WTC11 (cell line): Measurements from ENCODE around the gene MAPKAP1. TPM values are rescaled to one million over a fixed set of nuclear protein-coding genes. Genes with fewer than 3 reads are reported as not detected.

ENCODE experiments used
- ATAC-seq: fragments of 200-7000 bp; cut with Tn5 transposase; 2 replicates; pipeline ENCODE4 v1.10.0; 2021; ENCODE audit warnings: mild to moderate bottlenecking, moderate library complexity
- CTCF ChIA-PET: fragments of 300-600 bp; sonication (Branson Sonifier 250); formaldehyde crosslinking; loops from one replicate; lab custom pipeline; 2021; ENCODE audit warnings: antibody characterized with exemption; lab: Charles Lee
- POLR2A ChIA-PET: fragments of 350-600 bp; sonication (Branson Sonifier 250); formaldehyde crosslinking; loops from one replicate; lab custom pipeline; 2021; ENCODE audit warnings: antibody characterized with exemption; lab: Charles Lee
- DNase-seq: peaks from one replicate; pipeline ENCODE4 v3.0.0; 2021; ENCODE audit warnings: low spot score
- H3K27ac Mint-ChIP-seq: 2 replicates; pipeline ENCODE4 v1.8.0; 2021; ENCODE audit warnings: mixed read lengths
- H3K27me3 Mint-ChIP-seq: 2 replicates; pipeline ENCODE4 v1.8.0; 2021; ENCODE audit warnings: low read depth, mild to moderate bottlenecking, moderate library complexity, mixed read lengths
- H3K36me3 Mint-ChIP-seq: 2 replicates; pipeline ENCODE4 v1.8.0; 2021; ENCODE audit warnings: mixed read lengths
- H3K4me1 Mint-ChIP-seq: 2 replicates; pipeline ENCODE4 v1.8.0; 2022; ENCODE audit warnings: mixed read lengths
- H3K4me3 Mint-ChIP-seq: 2 replicates; pipeline ENCODE4 v1.8.0; 2021; ENCODE audit warnings: mild to moderate bottlenecking, moderate library complexity, mixed read lengths
- H3K9me3 Mint-ChIP-seq: 2 replicates; pipeline ENCODE4 v1.8.0; 2021; ENCODE audit warnings: mixed read lengths
- ATF3 ChIP-seq: sonication (generic); formaldehyde crosslinking; conservative IDR thresholded peaks from 2 replicates; pipeline ENCODE4 v1.8.1; 2022; ENCODE audit warnings: mild to moderate bottlenecking, missing genetic modification reagents
- CBFB ChIP-seq: sonication (generic); formaldehyde crosslinking; IDR thresholded peaks from 2 replicates; pipeline ENCODE4 v1.8.1; 2022; ENCODE audit warnings: mild to moderate bottlenecking, low read depth, missing genetic modification reagents
- CDX4 ChIP-seq: fragments of 250-450 bp; sonication (Bioruptor Pico); IDR thresholded peaks from 2 replicates; pipeline ENCODE4 v1.9.0; 2021; ENCODE audit warnings: moderate library complexity, mild to moderate bottlenecking, inconsistent platforms, borderline replicate concordance
- CREB1 ChIP-seq: sonication (generic); formaldehyde crosslinking; IDR thresholded peaks from 2 replicates; pipeline ENCODE4 v1.8.0; 2023; ENCODE audit warnings: mild to moderate bottlenecking, missing genetic modification reagents
- E2F4 ChIP-seq: sonication (generic); formaldehyde crosslinking; IDR thresholded peaks from 2 replicates; pipeline ENCODE4 v1.8.1; 2022; ENCODE audit warnings: low read depth, mild to moderate bottlenecking, moderate library complexity, missing genetic modification reagents, borderline replicate concordance
- GABPB1 ChIP-seq: sonication (generic); formaldehyde crosslinking; IDR thresholded peaks from 2 replicates; pipeline ENCODE4 v1.8.1; 2023; ENCODE audit warnings: mild to moderate bottlenecking, missing genetic modification reagents
- NR2C2 ChIP-seq: sonication (generic); formaldehyde crosslinking; IDR thresholded peaks from 2 replicates; pipeline ENCODE4 v1.8.0; 2022; ENCODE audit warnings: mild to moderate bottlenecking, missing genetic modification reagents
- PRDM15 ChIP-seq: sonication (generic); formaldehyde crosslinking; IDR thresholded peaks from 2 replicates; pipeline ENCODE4 v1.8.0; 2022; ENCODE audit warnings: missing genetic modification reagents
- TEAD1 ChIP-seq: sonication (generic); formaldehyde crosslinking; IDR thresholded peaks from 2 replicates; pipeline ENCODE4 v1.8.0; 2022; ENCODE audit warnings: mild to moderate bottlenecking, missing genetic modification reagents
- ZNF423 ChIP-seq: fragments of 250-450 bp; sonication (Bioruptor Pico); IDR thresholded peaks from 2 replicates; pipeline ENCODE4 v2.1.2; 2022; ENCODE audit warnings: mild to moderate bottlenecking, moderate library complexity
- total RNA-seq: library from RNA; stranded (reverse); gene quantifications from 3 replicates; pipeline ENCODE4 v1.2.3, GENCODE V29; 2021
- TF ChIP-seq, protein P1 (sequence below): fragments of 250-450 bp; sonication (Bioruptor Pico); IDR thresholded peaks from 2 replicates; pipeline ENCODE4 v1.8.0; 2021; ENCODE audit warnings: mild to moderate bottlenecking
- TF ChIP-seq, protein P2 (sequence below): sonication (generic); formaldehyde crosslinking; IDR thresholded peaks from 2 replicates; pipeline ENCODE4 v1.8.1; 2023; ENCODE audit warnings: mild to moderate bottlenecking, missing genetic modification reagents

The MAPKAP1 gene
- total RNA-seq, 1 experiment from 2014 or later: 111 TPM

GRCh38 chr9:125494653-125494915 lies 212.4 kb downstream of the MAPKAP1 start (continued):
- no peak for TF ChIP-seq E2F4 (CRISPR knock-in tag)

DNA sequence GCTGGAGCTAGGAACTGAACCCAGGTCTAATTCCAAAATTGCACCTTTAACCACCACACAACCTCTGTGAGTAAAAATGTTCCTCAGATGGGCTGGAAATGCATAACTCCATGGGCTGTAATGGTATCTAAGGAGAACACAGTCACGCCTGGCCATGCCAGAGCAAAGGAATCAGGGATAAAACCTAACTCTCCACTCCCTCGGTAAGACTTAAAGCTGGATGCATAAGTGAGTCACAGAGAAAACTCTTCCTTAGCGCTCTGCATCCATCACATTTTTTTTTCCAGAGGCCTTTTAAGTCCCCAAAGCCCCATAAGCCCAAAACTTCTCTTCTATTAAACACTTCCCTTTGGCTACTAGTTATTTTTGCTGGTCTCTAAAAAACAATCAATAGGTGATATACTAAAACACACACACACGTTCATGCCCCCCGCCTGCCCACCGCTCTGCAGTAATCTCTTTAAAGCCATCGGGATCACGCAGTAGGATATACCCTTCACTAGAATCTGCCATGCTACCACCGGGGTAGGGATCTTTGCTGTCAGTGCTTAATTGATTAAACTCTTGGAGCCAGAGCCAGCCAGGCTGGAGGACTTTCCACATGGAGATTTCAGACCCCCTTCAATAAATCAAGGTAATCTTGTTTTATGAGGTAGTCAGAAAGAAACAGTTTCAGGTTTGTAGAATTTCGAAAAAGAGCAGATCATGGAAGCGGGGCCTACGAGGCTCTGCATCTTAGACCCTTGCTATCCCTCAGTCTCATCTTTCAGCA lies 212.9 kb downstream of the MAPKAP1 start:
- Mint-ChIP-seq H3K36me3 (no peaks in the 10 kb centered on the region), H3K27ac (no peak overlapping the region), H3K9me3 (no peaks in the 10 kb centered on the region), H3K4me1 (peaks cover 46% of the 10 kb centered on the region), H3K27me3 (no peaks in the 10 kb centered on the region), H3K4me3 (no peak overlapping the region)
- ChIA-PET POLR2A (no interaction called here), CTCF (no interaction called here)
- DNase-seq (no peak), ATAC-seq (no peak)
- TF ChIP-seq, protein P1, sequence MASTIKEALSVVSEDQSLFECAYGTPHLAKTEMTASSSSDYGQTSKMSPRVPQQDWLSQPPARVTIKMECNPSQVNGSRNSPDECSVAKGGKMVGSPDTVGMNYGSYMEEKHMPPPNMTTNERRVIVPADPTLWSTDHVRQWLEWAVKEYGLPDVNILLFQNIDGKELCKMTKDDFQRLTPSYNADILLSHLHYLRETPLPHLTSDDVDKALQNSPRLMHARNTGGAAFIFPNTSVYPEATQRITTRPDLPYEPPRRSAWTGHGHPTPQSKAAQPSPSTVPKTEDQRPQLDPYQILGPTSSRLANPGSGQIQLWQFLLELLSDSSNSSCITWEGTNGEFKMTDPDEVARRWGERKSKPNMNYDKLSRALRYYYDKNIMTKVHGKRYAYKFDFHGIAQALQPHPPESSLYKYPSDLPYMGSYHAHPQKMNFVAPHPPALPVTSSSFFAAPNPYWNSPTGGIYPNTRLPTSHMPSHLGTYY (CRISPR knock-in tag): no peak
- TF ChIP-seq PRDM15 (CRISPR knock-in tag) (no peak), TEAD1 (CRISPR knock-in tag) (no peak), CDX4 (CRISPR knock-in tag) (no peak), ZNF423 (CRISPR knock-in tag) (no peak), CREB1 (CRISPR knock-in tag) (no peak), NR2C2 (CRISPR knock-in tag) (no peak), E2F4 (CRISPR knock-in tag) (no peak), CBFB (CRISPR knock-in tag) (no peak)

- H3K4me3 Mint-ChIP-seq: no peak overlapping the region
- no peaks in the 10 kb centered on the region for H3K27me3 Mint-ChIP-seq
- ChIA-PET CTCF (no interaction called here), POLR2A (no interaction called here)
- DNase-seq (no peak), ATAC-seq (no peak)
- TF ChIP-seq ATF3 (CRISPR knock-in tag) (no peak), GABPB1 (CRISPR knock-in tag) (peak; percentile 95)
- TF ChIP-seq, protein P2, sequence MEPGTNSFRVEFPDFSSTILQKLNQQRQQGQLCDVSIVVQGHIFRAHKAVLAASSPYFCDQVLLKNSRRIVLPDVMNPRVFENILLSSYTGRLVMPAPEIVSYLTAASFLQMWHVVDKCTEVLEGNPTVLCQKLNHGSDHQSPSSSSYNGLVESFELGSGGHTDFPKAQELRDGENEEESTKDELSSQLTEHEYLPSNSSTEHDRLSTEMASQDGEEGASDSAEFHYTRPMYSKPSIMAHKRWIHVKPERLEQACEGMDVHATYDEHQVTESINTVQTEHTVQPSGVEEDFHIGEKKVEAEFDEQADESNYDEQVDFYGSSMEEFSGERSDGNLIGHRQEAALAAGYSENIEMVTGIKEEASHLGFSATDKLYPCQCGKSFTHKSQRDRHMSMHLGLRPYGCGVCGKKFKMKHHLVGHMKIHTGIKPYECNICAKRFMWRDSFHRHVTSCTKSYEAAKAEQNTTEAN (CRISPR knock-in tag): no peak
- no peaks in the 10 kb centered on the region for H3K9me3 Mint-ChIP-seq
- no peaks in the 10 kb centered on the region for H3K36me3 Mint-ChIP-seq
- peaks cover 47% of the 10 kb centered on the region for H3K4me1 Mint-ChIP-seq
- H3K27ac Mint-ChIP-seq: no peak overlapping the region
These were observed 213.6 kb downstream of the MAPKAP1 start for GRCh38 chr9:125493384-125493783.
